K562 (cell line): Measurements from ENCODE around the gene PTP4A2. TPM values are rescaled to one million over a fixed set of nuclear protein-coding genes. Genes with fewer than 3 reads are reported as not detected.

ENCODE experiments used
- CHD4 ChIP-seq: fragments of 200-600 bp; sonication (generic); IDR thresholded peaks from 3 replicates; pipeline ENCODE4 v1.6.1; 2012; ENCODE audit warnings: low read depth, mild to moderate bottlenecking, mixed read lengths, low read length, inconsistent platforms; ENCODE audit not compliant: insufficient read depth, insufficient replicate concordance, poor library complexity, severe bottlenecking
- ERF ChIP-seq: fragments of 450-650 bp; formaldehyde crosslinking; IDR thresholded peaks from 2 replicates; pipeline ENCODE4 v1.4.0; 2020; ENCODE audit warnings: mild to moderate bottlenecking, mixed read lengths
- EZH2 ChIP-seq: IDR thresholded peaks from 2 replicates; pipeline ENCODE4 v1.6.1; 2012; ENCODE audit warnings: low read depth, mild to moderate bottlenecking, inconsistent platforms, low read length, borderline replicate concordance
- GABPB1 ChIP-seq: sonication (generic); formaldehyde crosslinking; IDR thresholded peaks from 2 replicates; pipeline ENCODE4 v1.8.0; 2022; ENCODE audit warnings: mild to moderate bottlenecking, missing genetic modification reagents
- HNRNPLL ChIP-seq: fragments of 200-400 bp; formaldehyde crosslinking; IDR thresholded peaks from 2 replicates; pipeline ENCODE4 v1.6.1; 2017; ENCODE audit warnings: low read length, low read depth, mild to moderate bottlenecking; ENCODE audit not compliant: poor library complexity, severe bottlenecking
- PHB2 ChIP-seq: fragments of 450-650 bp; IDR thresholded peaks from 2 replicates; pipeline ENCODE4 v1.6.1; 2017; ENCODE audit warnings: low read depth
- POLR2A ChIP-seq: fragments of 450-650 bp; conservative IDR thresholded peaks from 2 replicates; pipeline ENCODE4 v1.6.1; 2016
- POLR2AphosphoS2 ChIP-seq: IDR thresholded peaks from 2 replicates; pipeline ENCODE4 v1.6.1; 2012; ENCODE audit warnings: low read length, improper control_type of control experiment
- POLR2AphosphoS5 ChIP-seq: IDR thresholded peaks from 2 replicates; pipeline ENCODE4 v1.6.1; 2011; ENCODE audit warnings: mild to moderate bottlenecking, low read depth, low read length, moderate library complexity; ENCODE audit not compliant: control insufficient read depth, insufficient read depth
- RBM22 ChIP-seq: fragments of 200-400 bp; formaldehyde crosslinking; IDR thresholded peaks from 2 replicates; pipeline ENCODE4 v1.6.1; 2018; ENCODE audit warnings: low read length, low read depth; ENCODE audit not compliant: poor library complexity, severe bottlenecking
- RBM25 ChIP-seq: fragments of 200-400 bp; formaldehyde crosslinking; IDR thresholded peaks from 2 replicates; pipeline ENCODE4 v1.6.1; 2018; ENCODE audit warnings: low read length, low read depth, moderate library complexity; ENCODE audit not compliant: severe bottlenecking
- SPI1 ChIP-seq: IDR thresholded peaks from 2 replicates; pipeline ENCODE4 v1.6.1; 2011; ENCODE audit warnings: low read depth, low read length, control low read depth, borderline replicate concordance
- SUPT5H ChIP-seq: fragments of 450-650 bp; IDR thresholded peaks from 2 replicates; pipeline ENCODE4 v1.6.1; 2016
- YY1 ChIP-seq, 3 experiments: IDR thresholded peaks; 2 replicates each; pipeline ENCODE4 v1.6.1; 2011; ENCODE audit warnings: low read length in 2 of 3, mild to moderate bottlenecking in 2 of 3, moderate library complexity in 2 of 3, borderline replicate concordance in 1 of 3, control low read depth in 1 of 3, low read depth in 1 of 3; ENCODE audit not compliant: insufficient read depth in 3 of 3, insufficient replicate concordance in 2 of 3, control insufficient read depth in 1 of 3, insufficient read length in 1 of 3; ENCODE audit errors: extremely low read depth in 1 of 3
- ZNF695 ChIP-seq: fragments of 450-650 bp; formaldehyde crosslinking; IDR thresholded peaks from 2 replicates; pipeline ENCODE4 v1.4.0; 2020; ENCODE audit warnings: mild to moderate bottlenecking, moderate library complexity
- ZNF766 ChIP-seq: fragments of 200-800 bp; sonication (Bioruptor generic); conservative IDR thresholded peaks from 2 replicates; pipeline ENCODE4 v1.6.1; 2016; ENCODE audit warnings: missing genetic modification characterization, missing compliant biosample characterization
- polyA plus RNA-seq, 8 experiments: library from polyadenylated mRNA; depleted of rRNA in 4 of 8; stranded (reverse) in 5 of 8; unstranded in 3 of 8; fragments of >200 nt; fragmentation: Nextera tagmentation in 2 of 8; fragmentation: Illumina TruSeq in 1 of 8; extraction: Ambion mirVana in 2 of 8; extraction: Trizol in 1 of 8; gene quantifications; 2 replicates each; pipeline versions ENCODE4 v1.2.1 to v1.2.3, GENCODE V29; 2011 to 2014; ENCODE audit warnings: inconsistent platforms in 1 of 8, missing spikeins in 1 of 8
- total RNA-seq, 7 experiments: library from RNA; depleted of rRNA in 6 of 7; stranded (reverse); fragments of >200 nt in 6 of 7; fragmentation: Illumina TruSeq in 2 of 7; extraction: Trizol in 2 of 7; gene quantifications; 2 replicates each; pipeline versions ENCODE4 v1.2.1 to v1.2.3, GENCODE V29; 2011 to 2021; ENCODE audit warnings: low replicate concordance in 1 of 7
- TF ChIP-seq, protein P1 (sequence below): fragments of 450-650 bp; IDR thresholded peaks from 2 replicates; pipeline ENCODE4 v1.6.1; 2017; ENCODE audit warnings: antibody characterized with exemption, mild to moderate bottlenecking
- TF ChIP-seq, protein P2 (sequence below): fragments of 450-650 bp; formaldehyde crosslinking; IDR thresholded peaks from 2 replicates; pipeline ENCODE4 v1.4.0; 2020; ENCODE audit warnings: mild to moderate bottlenecking, moderate library complexity
- TF ChIP-seq, protein P3 (sequence below): fragments of 450-650 bp; formaldehyde crosslinking; conservative IDR thresholded peaks from 2 replicates; pipeline ENCODE4 v1.4.0; 2022; ENCODE audit warnings: mild to moderate bottlenecking, missing genetic modification characterization
- TF ChIP-seq, protein P4 (sequence below): sonication (generic); IDR thresholded peaks from 2 replicates; pipeline ENCODE4 v1.6.1; 2016

The PTP4A2 gene
- total and polyA plus RNA-seq, 9 of the 15 experiments (the other 6 are each of a cell fraction or from before 2014, with no cell fraction given), result 197 to 870 (median 480) TPM

DNA sequence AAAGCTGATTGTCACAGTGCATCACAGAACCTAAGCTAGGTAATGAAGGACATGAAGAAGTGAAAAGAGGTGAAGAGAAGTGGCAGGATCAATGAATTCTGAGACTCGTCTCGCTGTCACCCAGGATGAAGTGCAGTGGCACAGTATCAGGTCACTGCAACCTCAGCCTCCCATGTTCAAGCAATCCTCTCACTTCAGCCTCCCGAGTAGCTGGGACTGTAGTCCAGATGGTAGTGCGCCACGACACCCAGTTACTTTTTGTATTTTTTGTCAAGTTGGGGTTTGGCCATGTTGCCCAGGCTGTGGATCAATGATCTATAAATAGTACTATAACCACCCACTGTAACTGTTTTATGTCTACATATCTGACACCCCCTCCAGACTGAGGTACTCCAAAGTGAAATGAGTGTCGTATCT, 33.1 kb downstream of the PTP4A2 start (continued):
- TF ChIP-seq EZH2 (no peak), ZNF766 (CRISPR knock-in tag) (no peak), POLR2AphosphoS2 (peak; percentile 90), POLR2AphosphoS5 (peak; percentile 13; the same call in 1 of the 2 replicates), YY1 (IDR thresholded peaks at IDR 0.05; ENCODE audit: borderline replicate concordance in 1 of 3, control insufficient read depth in 1 of 3, extremely low read depth in 1 of 3, insufficient read depth in 3 of 3, insufficient read length in 1 of 3, insufficient replicate concordance in 2 of 3, low read depth in 1 of 3, low read length in 2 of 3) (no peak), RBM22 (peak; percentile 67), SUPT5H (peak; percentile 62), ZNF695 (0 out of 2 replicates have a peak, but pooled peaks have one; percentile 11), SPI1 (no peak), PHB2 (no peak), ERF (CRISPR knock-in tag) (0 out of 2 replicates have a peak, but pooled peaks have one; percentile 18), POLR2A (peak; percentile 63), CHD4 (no peak), HNRNPLL (no peak), RBM25 (peak; percentile 6), GABPB1 (CRISPR knock-in tag) (peak; percentile 42; the same call in 1 of the 2 replicates)
- TF ChIP-seq, protein P1, sequence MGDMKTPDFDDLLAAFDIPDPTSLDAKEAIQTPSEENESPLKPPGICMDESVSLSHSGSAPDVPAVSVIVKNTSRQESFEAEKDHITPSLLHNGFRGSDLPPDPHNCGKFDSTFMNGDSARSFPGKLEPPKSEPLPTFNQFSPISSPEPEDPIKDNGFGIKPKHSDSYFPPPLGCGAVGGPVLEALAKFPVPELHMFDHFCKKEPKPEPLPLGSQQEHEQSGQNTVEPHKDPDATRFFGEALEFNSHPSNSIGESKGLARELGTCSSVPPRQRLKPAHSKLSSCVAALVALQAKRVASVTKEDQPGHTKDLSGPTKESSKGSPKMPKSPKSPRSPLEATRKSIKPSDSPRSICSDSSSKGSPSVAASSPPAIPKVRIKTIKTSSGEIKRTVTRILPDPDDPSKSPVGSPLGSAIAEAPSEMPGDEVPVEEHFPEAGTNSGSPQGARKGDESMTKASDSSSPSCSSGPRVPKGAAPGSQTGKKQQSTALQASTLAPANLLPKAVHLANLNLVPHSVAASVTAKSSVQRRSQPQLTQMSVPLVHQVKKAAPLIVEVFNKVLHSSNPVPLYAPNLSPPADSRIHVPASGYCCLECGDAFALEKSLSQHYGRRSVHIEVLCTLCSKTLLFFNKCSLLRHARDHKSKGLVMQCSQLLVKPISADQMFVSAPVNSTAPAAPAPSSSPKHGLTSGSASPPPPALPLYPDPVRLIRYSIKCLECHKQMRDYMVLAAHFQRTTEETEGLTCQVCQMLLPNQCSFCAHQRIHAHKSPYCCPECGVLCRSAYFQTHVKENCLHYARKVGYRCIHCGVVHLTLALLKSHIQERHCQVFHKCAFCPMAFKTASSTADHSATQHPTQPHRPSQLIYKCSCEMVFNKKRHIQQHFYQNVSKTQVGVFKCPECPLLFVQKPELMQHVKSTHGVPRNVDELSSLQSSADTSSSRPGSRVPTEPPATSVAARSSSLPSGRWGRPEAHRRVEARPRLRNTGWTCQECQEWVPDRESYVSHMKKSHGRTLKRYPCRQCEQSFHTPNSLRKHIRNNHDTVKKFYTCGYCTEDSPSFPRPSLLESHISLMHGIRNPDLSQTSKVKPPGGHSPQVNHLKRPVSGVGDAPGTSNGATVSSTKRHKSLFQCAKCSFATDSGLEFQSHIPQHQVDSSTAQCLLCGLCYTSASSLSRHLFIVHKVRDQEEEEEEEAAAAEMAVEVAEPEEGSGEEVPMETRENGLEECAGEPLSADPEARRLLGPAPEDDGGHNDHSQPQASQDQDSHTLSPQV, result no peak
- TF ChIP-seq, protein P2, sequence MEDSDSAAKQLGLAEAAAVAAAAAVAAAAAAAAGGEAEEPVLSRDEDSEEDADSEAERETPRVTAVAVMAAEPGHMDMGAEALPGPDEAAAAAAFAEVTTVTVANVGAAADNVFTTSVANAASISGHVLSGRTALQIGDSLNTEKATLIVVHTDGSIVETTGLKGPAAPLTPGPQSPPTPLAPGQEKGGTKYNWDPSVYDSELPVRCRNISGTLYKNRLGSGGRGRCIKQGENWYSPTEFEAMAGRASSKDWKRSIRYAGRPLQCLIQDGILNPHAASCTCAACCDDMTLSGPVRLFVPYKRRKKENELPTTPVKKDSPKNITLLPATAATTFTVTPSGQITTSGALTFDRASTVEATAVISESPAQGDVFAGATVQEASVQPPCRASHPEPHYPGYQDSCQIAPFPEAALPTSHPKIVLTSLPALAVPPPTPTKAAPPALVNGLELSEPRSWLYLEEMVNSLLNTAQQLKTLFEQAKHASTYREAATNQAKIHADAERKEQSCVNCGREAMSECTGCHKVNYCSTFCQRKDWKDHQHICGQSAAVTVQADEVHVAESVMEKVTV (CRISPR knock-in tag), result 0 out of 2 replicates have a peak, but pooled peaks have one; percentile 19
- TF ChIP-seq, protein P3, sequence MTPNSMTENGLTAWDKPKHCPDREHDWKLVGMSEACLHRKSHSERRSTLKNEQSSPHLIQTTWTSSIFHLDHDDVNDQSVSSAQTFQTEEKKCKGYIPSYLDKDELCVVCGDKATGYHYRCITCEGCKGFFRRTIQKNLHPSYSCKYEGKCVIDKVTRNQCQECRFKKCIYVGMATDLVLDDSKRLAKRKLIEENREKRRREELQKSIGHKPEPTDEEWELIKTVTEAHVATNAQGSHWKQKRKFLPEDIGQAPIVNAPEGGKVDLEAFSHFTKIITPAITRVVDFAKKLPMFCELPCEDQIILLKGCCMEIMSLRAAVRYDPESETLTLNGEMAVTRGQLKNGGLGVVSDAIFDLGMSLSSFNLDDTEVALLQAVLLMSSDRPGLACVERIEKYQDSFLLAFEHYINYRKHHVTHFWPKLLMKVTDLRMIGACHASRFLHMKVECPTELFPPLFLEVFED (CRISPR knock-in tag), result 0 out of 2 replicates have a peak, but pooled peaks have one; percentile 9
- TF ChIP-seq, protein P4, sequence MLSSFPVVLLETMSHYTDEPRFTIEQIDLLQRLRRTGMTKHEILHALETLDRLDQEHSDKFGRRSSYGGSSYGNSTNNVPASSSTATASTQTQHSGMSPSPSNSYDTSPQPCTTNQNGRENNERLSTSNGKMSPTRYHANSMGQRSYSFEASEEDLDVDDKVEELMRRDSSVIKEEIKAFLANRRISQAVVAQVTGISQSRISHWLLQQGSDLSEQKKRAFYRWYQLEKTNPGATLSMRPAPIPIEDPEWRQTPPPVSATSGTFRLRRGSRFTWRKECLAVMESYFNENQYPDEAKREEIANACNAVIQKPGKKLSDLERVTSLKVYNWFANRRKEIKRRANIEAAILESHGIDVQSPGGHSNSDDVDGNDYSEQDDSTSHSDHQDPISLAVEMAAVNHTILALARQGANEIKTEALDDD, result no peak
